GM23338 (cell line): ENCODE data around the gene LATS2. TPM values are rescaled to one million over a fixed set of nuclear protein-coding genes. Genes with fewer than 3 reads are reported as not detected.

Experiments used
- ATAC-seq: fragments of 200-7000 bp; cut with Tn5 transposase; 3 replicates; pipeline ENCODE4 v1.9.1; 2020
- DNase-seq: peaks from one replicate; pipeline ENCODE4 v3.0.0-alpha.2; 2015; ENCODE audit warnings: low spot score
- H2AFZ ChIP-seq: fragments of 200-600 bp; sonication (generic); 2 replicates; pipeline ENCODE4 v1.8.0; 2016; ENCODE audit warnings: antibody characterized with exemption, mild to moderate bottlenecking, moderate library complexity
- H3F3A ChIP-seq: fragments of 200-600 bp; sonication (generic); replicated peaks from 2 replicates; pipeline ENCODE4 v1.8.0; 2017; ENCODE audit warnings: antibody characterized with exemption, mixed run types, low read depth
- H3K27ac ChIP-seq: fragments of 200-600 bp; sonication (generic); 2 replicates; pipeline ENCODE4 v1.6.1; 2016; ENCODE audit warnings: low read depth
- H3K27me3 ChIP-seq: fragments of 200-600 bp; sonication (generic); 2 replicates; pipeline ENCODE4 v1.8.0; 2016; ENCODE audit warnings: mild to moderate bottlenecking, mixed run types, moderate library complexity; ENCODE audit not compliant: insufficient read depth
- H3K36me3 ChIP-seq: fragments of 200-600 bp; sonication (generic); 2 replicates; pipeline ENCODE4 v1.8.0; 2016; ENCODE audit warnings: mild to moderate bottlenecking; ENCODE audit not compliant: insufficient read depth
- H3K4me1 ChIP-seq: fragments of 200-600 bp; sonication (generic); 2 replicates; pipeline ENCODE4 v1.8.0; 2016; ENCODE audit warnings: mild to moderate bottlenecking, moderate library complexity; ENCODE audit not compliant: insufficient read depth
- H3K4me2 ChIP-seq: fragments of 200-600 bp; sonication (generic); 2 replicates; pipeline ENCODE4 v1.7.1; 2017; ENCODE audit warnings: mixed run types
- H3K4me3 ChIP-seq: fragments of 200-600 bp; sonication (generic); 2 replicates; pipeline ENCODE4 v1.6.1; 2016; ENCODE audit warnings: mixed run types
- H3K79me2 ChIP-seq: fragments of 200-600 bp; sonication (generic); replicated peaks from 2 replicates; pipeline ENCODE4 v1.8.0; 2017; ENCODE audit warnings: mild to moderate bottlenecking; ENCODE audit not compliant: insufficient read depth
- H3K9me2 ChIP-seq: fragments of 200-600 bp; sonication (generic); 2 replicates; pipeline ENCODE4 v1.8.0; 2017; ENCODE audit not compliant: insufficient read depth
- H4K20me1 ChIP-seq: fragments of 200-600 bp; sonication (generic); replicated peaks from 2 replicates; pipeline ENCODE4 v1.8.0; 2017; ENCODE audit warnings: mild to moderate bottlenecking; ENCODE audit not compliant: insufficient read depth
- H3K27ac Mint-ChIP-seq: 2 replicates; pipeline ENCODE4 v1.8.0; 2020; ENCODE audit warnings: inconsistent platforms, mild to moderate bottlenecking, moderate library complexity, mixed read lengths
- H3K27me3 Mint-ChIP-seq: 3 replicates; pipeline ENCODE4 v1.8.0; 2022; ENCODE audit warnings: low read depth, mild to moderate bottlenecking, moderate library complexity, mixed read lengths, inconsistent platforms; ENCODE audit not compliant: insufficient read depth, poor library complexity
- H3K36me3 Mint-ChIP-seq: 3 replicates; pipeline ENCODE4 v1.8.0; 2021; ENCODE audit warnings: low read depth, mild to moderate bottlenecking, inconsistent platforms, moderate library complexity, mixed read lengths
- H3K4me1 Mint-ChIP-seq: 3 replicates; pipeline ENCODE4 v1.8.0; 2020; ENCODE audit warnings: mild to moderate bottlenecking, inconsistent platforms, mixed read lengths
- H3K4me3 Mint-ChIP-seq: 3 replicates; pipeline ENCODE4 v1.8.0; 2021; ENCODE audit warnings: moderate library complexity, mild to moderate bottlenecking, inconsistent platforms, mixed read lengths
- H3K9me3 Mint-ChIP-seq: 3 replicates; pipeline ENCODE4 v1.8.0; 2020; ENCODE audit warnings: moderate library complexity, mild to moderate bottlenecking, inconsistent platforms, mixed read lengths
- CREB1 ChIP-seq: fragments of 250-450 bp; sonication (Bioruptor Pico); IDR thresholded peaks from 2 replicates; pipeline ENCODE4 v1.5.0; 2020; ENCODE audit warnings: low read depth, mild to moderate bottlenecking, moderate library complexity
- ETS1 ChIP-seq: IDR thresholded peaks from 2 replicates; pipeline ENCODE4 v1.6.1; 2016; ENCODE audit warnings: antibody characterized with exemption
- EZH2phosphoT487 ChIP-seq: fragments of 200-600 bp; sonication (generic); IDR thresholded peaks from one replicate; pipeline ENCODE4 v1.8.1; 2018; ENCODE audit warnings: antibody characterized with exemption; ENCODE audit not compliant: unreplicated experiment
- JUNB ChIP-seq: IDR thresholded peaks from one replicate; pipeline ENCODE4 v1.6.1; 2016; ENCODE audit warnings: antibody characterized with exemption; ENCODE audit not compliant: unreplicated experiment
- POLR2AphosphoS5 ChIP-seq: IDR thresholded peaks from 2 replicates; pipeline ENCODE4 v1.6.1; 2016; ENCODE audit warnings: antibody characterized with exemption, low read depth
- STAT1 ChIP-seq: IDR thresholded peaks from one replicate; pipeline ENCODE4 v1.6.1; 2016; ENCODE audit warnings: antibody characterized with exemption; ENCODE audit not compliant: unreplicated experiment
- ZNF114 ChIP-seq: fragments of 250-450 bp; sonication (Bioruptor Pico); IDR thresholded peaks from 2 replicates; pipeline ENCODE4 v1.5.0; 2020; ENCODE audit warnings: mild to moderate bottlenecking, moderate library complexity
- ZNF331 ChIP-seq: fragments of 250-450 bp; sonication (Bioruptor Pico); IDR thresholded peaks from 2 replicates; pipeline ENCODE4 v1.5.0; 2020; ENCODE audit warnings: low read depth, mild to moderate bottlenecking, moderate library complexity
- polyA plus RNA-seq: library from polyadenylated mRNA; unstranded; fragments of >200 nt; fragmentation: Nextera tagmentation; extraction: Ambion mirVana; gene quantifications from 2 replicates; pipeline ENCODE4 v1.2.1, GENCODE V29; 2016
- total RNA-seq: library from RNA; depleted of rRNA; stranded (reverse); fragments of >200 nt; shearing (Covaris generic); gene quantifications from 2 replicates; pipeline ENCODE4 v1.2.3, GENCODE V29; 2014
- TF ChIP-seq, protein P1 (sequence below): fragments of 250-450 bp; sonication (Bioruptor Pico); IDR thresholded peaks from 2 replicates; pipeline ENCODE4 v1.5.0; 2020; ENCODE audit warnings: mild to moderate bottlenecking, moderate library complexity

The LATS2 gene
- total and polyA plus RNA-seq, 2 experiments from 2014 or later = 10.5 to 25.4 TPM

DNA sequence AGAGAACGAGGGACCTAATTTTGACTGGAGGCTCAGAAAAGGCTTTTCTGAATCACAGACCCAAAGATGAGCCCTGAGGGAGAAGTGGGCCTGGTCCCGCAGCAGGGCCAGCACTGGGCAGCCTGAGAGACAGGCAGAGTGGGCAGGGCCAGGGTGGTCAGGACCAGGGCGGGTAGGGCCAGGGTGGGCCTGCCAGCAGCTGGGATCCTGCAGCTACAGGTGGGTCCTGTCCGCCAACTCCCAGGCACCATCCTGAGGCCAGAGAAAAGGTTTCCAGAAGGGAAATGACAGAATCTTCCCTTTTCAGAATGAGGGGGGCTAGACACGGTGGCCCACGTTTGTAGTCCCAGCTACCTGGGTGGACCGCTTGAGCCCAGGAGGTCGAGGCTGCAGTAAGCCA lies 23.7 kb downstream of the LATS2 start (continued):
- TF ChIP-seq, protein P1, sequence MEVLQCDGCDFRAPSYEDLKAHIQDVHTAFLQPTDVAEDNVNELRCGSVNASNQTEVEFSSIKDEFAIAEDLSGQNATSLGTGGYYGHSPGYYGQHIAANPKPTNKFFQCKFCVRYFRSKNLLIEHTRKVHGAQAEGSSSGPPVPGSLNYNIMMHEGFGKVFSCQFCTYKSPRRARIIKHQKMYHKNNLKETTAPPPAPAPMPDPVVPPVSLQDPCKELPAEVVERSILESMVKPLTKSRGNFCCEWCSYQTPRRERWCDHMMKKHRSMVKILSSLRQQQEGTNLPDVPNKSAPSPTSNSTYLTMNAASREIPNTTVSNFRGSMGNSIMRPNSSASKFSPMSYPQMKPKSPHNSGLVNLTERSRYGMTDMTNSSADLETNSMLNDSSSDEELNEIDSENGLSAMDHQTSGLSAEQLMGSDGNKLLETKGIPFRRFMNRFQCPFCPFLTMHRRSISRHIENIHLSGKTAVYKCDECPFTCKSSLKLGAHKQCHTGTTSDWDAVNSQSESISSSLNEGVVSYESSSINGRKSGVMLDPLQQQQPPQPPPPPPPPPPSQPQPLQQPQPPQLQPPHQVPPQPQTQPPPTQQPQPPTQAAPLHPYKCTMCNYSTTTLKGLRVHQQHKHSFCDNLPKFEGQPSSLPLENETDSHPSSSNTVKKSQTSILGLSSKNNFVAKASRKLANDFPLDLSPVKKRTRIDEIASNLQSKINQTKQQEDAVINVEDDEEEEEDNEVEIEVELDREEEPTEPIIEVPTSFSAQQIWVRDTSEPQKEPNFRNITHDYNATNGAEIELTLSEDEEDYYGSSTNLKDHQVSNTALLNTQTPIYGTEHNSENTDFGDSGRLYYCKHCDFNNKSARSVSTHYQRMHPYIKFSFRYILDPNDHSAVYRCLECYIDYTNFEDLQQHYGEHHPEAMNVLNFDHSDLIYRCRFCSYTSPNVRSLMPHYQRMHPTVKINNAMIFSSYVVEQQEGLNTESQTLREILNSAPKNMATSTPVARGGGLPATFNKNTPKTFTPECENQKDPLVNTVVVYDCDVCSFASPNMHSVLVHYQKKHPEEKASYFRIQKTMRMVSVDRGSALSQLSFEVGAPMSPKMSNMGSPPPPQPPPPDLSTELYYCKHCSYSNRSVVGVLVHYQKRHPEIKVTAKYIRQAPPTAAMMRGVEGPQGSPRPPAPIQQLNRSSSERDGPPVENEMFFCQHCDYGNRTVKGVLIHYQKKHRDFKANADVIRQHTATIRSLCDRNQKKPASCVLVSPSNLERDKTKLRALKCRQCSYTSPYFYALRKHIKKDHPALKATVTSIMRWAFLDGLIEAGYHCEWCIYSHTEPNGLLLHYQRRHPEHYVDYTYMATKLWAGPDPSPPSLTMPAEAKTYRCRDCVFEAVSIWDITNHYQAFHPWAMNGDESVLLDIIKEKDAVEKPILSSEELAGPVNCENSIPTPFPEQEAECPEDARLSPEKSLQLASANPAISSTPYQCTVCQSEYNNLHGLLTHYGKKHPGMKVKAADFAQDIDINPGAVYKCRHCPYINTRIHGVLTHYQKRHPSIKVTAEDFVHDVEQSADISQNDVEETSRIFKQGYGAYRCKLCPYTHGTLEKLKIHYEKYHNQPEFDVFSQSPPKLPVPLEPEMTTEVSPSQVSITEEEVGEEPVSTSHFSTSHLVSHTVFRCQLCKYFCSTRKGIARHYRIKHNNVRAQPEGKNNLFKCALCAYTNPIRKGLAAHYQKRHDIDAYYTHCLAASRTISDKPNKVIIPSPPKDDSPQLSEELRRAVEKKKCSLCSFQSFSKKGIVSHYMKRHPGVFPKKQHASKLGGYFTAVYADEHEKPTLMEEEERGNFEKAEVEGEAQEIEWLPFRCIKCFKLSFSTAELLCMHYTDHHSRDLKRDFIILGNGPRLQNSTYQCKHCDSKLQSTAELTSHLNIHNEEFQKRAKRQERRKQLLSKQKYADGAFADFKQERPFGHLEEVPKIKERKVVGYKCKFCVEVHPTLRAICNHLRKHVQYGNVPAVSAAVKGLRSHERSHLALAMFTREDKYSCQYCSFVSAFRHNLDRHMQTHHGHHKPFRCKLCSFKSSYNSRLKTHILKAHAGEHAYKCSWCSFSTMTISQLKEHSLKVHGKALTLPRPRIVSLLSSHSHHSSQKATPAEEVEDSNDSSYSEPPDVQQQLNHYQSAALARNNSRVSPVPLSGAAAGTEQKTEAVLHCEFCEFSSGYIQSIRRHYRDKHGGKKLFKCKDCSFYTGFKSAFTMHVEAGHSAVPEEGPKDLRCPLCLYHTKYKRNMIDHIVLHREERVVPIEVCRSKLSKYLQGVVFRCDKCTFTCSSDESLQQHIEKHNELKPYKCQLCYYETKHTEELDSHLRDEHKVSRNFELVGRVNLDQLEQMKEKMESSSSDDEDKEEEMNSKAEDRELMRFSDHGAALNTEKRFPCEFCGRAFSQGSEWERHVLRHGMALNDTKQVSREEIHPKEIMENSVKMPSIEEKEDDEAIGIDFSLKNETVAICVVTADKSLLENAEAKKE (CRISPR knock-in tag) = no peak
- TF ChIP-seq STAT1 (no peak), POLR2AphosphoS5 (no peak), ETS1 (no peak), ZNF114 (CRISPR knock-in tag) (no peak), CREB1 (CRISPR knock-in tag) (no peak), ZNF331 (CRISPR knock-in tag) (no peak)

- no peak overlapping the region for H2AFZ ChIP-seq
- peak overlapping the region; percentile 51; the same call in 1 of the 2 replicates for H3K27ac ChIP-seq
- no peaks in the 10 kb centered on the region for H3F3A ChIP-seq
- H4K20me1 ChIP-seq = peaks cover 51% of the 10 kb centered on the region
- H3K36me3 ChIP-seq = no peaks in the 10 kb centered on the region
- H3K27me3 Mint-ChIP-seq = peaks cover 6% of the 10 kb centered on the region
- peaks cover 53% of the 10 kb centered on the region for H3K4me1 ChIP-seq
- no peak overlapping the region for H3K4me3 ChIP-seq
- peaks cover 98% of the 10 kb centered on the region for H3K79me2 ChIP-seq
- ATAC-seq (no peak), DNase-seq (no peak)
- H3K9me2 ChIP-seq = no peaks in the 10 kb centered on the region
- peaks cover 10% of the 10 kb centered on the region for H3K36me3 Mint-ChIP-seq
- H3K4me2 ChIP-seq = 0 out of 2 replicates have a peak overlapping the region, but pooled peaks have one; percentile 39
- H3K27ac Mint-ChIP-seq = peak overlapping the region; percentile 32; the same call in 1 of the 2 replicates
- H3K4me1 Mint-ChIP-seq = peaks cover 49% of the 10 kb centered on the region
- H3K9me3 Mint-ChIP-seq = no peaks in the 10 kb centered on the region
- H3K27me3 ChIP-seq = no peaks in the 10 kb centered on the region
- no peak overlapping the region for H3K4me3 Mint-ChIP-seq
- no peak for TF ChIP-seq JUNB
- TF ChIP-seq, protein P1 (CRISPR knock-in tag) = no peak
- no peak for TF ChIP-seq EZH2phosphoT487
- TF ChIP-seq POLR2AphosphoS5 = no peak
These were observed 25.9 kb downstream of the LATS2 start for GRCh38 chr13:21035498-21035897.
